ENCODE measurements around the gene IGF2BP1.

The IGF2BP1 gene

DNA sequence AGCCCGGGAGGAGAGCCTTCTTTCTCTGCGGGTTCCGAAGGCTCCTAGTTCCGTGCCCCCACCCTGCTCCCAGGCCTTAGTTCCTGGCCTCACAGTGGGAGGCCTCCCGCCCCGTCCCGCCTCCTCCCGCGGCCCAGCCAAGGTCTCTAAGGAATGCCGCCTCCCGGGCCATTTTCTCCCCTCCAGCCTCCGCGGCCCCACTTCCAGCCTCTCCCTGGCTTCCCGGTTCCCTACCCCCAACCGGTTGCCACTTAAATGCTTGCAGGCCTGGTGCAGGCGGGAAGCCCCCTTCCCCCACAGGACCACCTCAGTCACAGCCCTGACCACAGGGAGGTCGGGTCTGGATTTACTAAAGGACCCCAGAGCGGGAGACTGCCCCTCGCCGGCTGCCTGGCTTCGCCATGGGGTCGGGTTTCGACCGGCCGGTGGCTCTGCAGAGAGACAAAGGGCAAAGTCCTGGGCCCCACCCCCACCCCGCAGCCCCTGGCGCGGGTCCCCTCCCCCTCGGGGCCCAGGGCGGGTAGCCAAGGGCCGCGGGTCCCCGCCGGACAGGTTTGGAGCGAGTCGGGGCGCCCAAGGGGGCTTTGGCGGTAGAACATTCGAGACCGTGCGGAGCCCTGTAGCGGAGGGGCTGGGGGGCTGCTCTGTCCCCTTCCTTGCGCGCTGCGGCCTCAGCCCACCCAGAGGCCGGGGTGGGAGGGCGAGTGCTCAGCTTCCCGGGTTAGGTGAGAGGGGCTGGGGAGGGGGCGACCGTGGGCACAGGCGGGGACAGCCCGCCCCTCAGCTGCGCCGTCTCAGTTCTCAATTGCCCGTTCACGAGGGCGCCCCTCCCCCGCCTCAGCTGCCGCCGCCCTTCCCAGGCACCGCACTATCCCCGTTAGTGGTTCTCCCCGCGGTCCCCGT lies 16.4 kb downstream of the IGF2BP1 start:
- peak overlapping the region; percentile 91 for H3K9ac ChIP-seq (ENCODE audit: low read depth, low read length)
- peaks cover 34% of the 10 kb centered on the region for H3K4me1 ChIP-seq (ENCODE audit: control insufficient read depth, insufficient read depth, low read length)
- no peaks in the 10 kb centered on the region for H3K27me3 ChIP-seq (ENCODE audit: control insufficient read depth, insufficient read depth, low read length)
- H3K4me3 ChIP-seq (ENCODE audit: low read depth, low read length) = peak overlapping the region; percentile 61
- peaks cover 16% of the 10 kb centered on the region for H3K36me3 ChIP-seq (ENCODE audit: control insufficient read depth, insufficient read depth, low read length)
- no peaks in the 10 kb centered on the region for H3K9me3 ChIP-seq (ENCODE audit: control insufficient read depth, insufficient read depth, low read length)

DNA sequence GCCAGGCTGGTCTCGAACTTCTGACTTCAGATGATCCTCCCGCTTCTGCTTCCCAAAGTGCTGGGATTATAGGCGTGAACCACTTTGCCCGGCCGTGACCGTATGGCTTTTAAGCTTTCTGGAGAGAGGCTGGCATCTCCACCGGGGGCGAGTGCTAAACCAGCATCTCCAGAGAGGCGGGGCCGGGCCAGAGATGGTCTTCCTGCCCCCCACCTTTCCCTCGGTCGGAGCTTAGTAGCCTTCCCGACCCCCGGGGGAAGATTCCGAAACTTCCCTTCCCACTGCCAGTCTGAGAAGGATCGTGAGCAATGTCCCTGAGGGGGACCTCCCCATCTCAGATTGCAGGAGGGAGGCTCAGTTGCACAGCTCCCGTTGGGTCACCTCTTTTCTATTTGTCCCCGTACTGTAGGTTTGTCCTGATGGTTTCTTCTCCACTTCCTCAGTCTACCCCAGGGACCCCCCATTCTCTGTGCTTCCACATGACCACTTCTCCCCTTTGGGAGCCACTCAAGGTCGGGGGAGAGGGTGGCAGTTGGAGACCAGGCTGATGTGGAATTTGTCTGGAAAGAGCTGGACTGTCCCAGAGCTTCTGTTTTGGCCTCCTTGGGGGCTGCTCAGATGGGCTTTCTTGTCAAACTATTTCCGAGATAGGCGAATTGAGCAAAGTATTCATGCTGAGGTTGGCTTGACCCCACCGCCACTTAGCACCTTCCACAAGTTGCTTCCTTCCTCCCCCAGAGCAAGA lies 18.2 kb downstream of the IGF2BP1 start:
- no peak overlapping the region for H3K9ac ChIP-seq (ENCODE audit: low read depth, low read length)
- H3K4me1 ChIP-seq (ENCODE audit: control insufficient read depth, insufficient read depth, low read length) = peaks cover 41% of the 10 kb centered on the region
- no peaks in the 10 kb centered on the region for H3K9me3 ChIP-seq (ENCODE audit: control insufficient read depth, insufficient read depth, low read length)
- H3K27me3 ChIP-seq (ENCODE audit: control insufficient read depth, insufficient read depth, low read length) = no peaks in the 10 kb centered on the region
- H3K36me3 ChIP-seq (ENCODE audit: control insufficient read depth, insufficient read depth, low read length) = peaks cover 16% of the 10 kb centered on the region
- no peak overlapping the region for H3K4me3 ChIP-seq (ENCODE audit: low read depth, low read length)

DNA sequence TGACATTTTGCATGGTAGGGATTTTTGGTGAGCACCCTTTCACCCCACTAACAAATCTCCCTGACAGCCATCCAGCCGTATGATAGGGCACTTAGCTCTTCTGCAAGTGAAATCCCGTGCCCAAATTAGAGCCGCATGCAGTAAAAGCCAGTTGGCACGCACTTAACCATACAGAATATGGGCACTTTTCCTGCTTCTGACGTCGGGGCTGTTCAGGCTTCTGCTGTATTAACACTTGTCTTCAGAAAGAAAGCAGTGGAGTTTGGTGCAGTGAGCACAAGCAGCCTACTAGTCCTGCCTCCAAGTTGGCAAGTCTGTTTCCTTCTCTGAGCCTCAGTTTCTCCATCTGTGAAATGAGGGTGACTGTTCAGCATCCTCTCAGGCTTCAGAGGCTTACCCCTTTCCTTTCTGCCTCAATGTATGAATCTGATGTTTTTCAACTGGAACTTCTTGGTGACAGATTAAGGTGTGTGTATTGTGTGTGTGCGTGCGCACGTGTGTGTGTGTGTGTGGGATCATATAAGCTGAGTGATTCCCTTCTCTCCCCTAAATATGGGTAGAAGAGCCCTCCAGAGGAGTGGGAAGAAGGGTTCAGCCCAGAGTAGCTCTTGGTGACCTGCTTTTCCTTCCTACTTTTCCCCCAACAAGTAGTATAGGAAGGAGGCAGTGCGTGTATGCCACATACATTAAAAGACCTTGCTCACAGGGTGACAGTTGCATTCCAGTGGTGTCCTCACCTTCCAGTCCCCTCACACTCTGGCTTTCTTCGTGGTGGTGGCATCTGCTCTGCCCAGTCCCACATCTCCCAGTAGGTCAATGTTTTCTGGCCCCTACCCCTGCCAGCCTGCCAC lies 19.0 kb downstream of the IGF2BP1 start:
- peaks cover 46% of the 10 kb centered on the region for H3K4me1 ChIP-seq (ENCODE audit: control insufficient read depth, insufficient read depth, low read length)
- H3K9me3 ChIP-seq (ENCODE audit: control insufficient read depth, insufficient read depth, low read length) = no peaks in the 10 kb centered on the region
- no peak overlapping the region for H3K9ac ChIP-seq (ENCODE audit: low read depth, low read length)
- no peak overlapping the region for H3K4me3 ChIP-seq (ENCODE audit: low read depth, low read length)
- no peaks in the 10 kb centered on the region for H3K27me3 ChIP-seq (ENCODE audit: control insufficient read depth, insufficient read depth, low read length)
- peaks cover 16% of the 10 kb centered on the region for H3K36me3 ChIP-seq (ENCODE audit: control insufficient read depth, insufficient read depth, low read length)

- Histone ChIP-seq H3K4me3 (ENCODE audit: low read depth, low read length) (no peak overlapping the region), H3K4me1 (ENCODE audit: control insufficient read depth, insufficient read depth, low read length) (peaks cover 49% of the 10 kb centered on the region), H3K9ac (ENCODE audit: low read depth, low read length) (no peak overlapping the region)
These were observed 19.7 kb downstream of the IGF2BP1 start for GRCh38 chr17:49016775-49017463.

DNA sequence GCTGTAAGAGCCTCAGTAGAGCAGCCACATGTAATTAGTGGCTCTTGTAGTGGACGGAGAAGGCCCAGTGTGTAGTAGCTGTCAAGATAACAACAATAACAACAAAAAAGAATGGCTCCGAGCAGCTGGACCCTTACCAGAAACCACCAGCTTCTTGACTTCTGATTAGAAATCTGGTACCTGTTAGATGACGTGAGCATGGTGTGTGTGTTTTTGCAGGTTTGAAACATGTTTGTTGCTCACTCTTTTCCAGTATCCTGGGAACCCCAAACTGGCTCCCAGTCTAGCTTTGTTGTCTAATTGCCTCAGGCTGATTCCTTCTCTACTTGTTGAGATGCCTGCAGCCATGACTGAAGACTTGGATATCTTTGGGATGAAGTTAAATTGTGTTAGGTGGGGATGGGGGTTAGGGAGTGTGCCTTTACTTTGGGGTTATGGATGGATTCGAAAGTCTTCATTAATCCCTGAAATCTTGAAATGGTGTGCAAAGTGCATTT lies 21.0 kb downstream of the IGF2BP1 start:
- Histone ChIP-seq H3K4me3 (ENCODE audit: low read depth, low read length) (no peak overlapping the region), H3K9ac (ENCODE audit: low read depth, low read length) (no peak overlapping the region), H3K9me3 (ENCODE audit: control insufficient read depth, insufficient read depth, low read length) (no peaks in the 10 kb centered on the region), H3K27me3 (ENCODE audit: control insufficient read depth, insufficient read depth, low read length) (no peaks in the 10 kb centered on the region), H3K4me1 (ENCODE audit: control insufficient read depth, insufficient read depth, low read length) (peaks cover 48% of the 10 kb centered on the region), H3K36me3 (ENCODE audit: control insufficient read depth, insufficient read depth, low read length) (peaks cover 14% of the 10 kb centered on the region)

More at GRCh38 chr17:49016775-49017463, 19.7 kb downstream of the IGF2BP1 start:
- Histone ChIP-seq H3K27me3 (ENCODE audit: control insufficient read depth, insufficient read depth, low read length) (no peaks in the 10 kb centered on the region), H3K9me3 (ENCODE audit: control insufficient read depth, insufficient read depth, low read length) (no peaks in the 10 kb centered on the region), H3K36me3 (ENCODE audit: control insufficient read depth, insufficient read depth, low read length) (peaks cover 14% of the 10 kb centered on the region)

- no peaks in the 10 kb centered on the region for H3K27me3 ChIP-seq (ENCODE audit: control insufficient read depth, insufficient read depth, low read length)
- H3K9ac ChIP-seq (ENCODE audit: low read depth, low read length) = no peak overlapping the region
- no peaks in the 10 kb centered on the region for H3K9me3 ChIP-seq (ENCODE audit: control insufficient read depth, insufficient read depth, low read length)
- peaks cover 54% of the 10 kb centered on the region for H3K4me1 ChIP-seq (ENCODE audit: control insufficient read depth, insufficient read depth, low read length)
- peaks cover 14% of the 10 kb centered on the region for H3K36me3 ChIP-seq (ENCODE audit: control insufficient read depth, insufficient read depth, low read length)
- no peak overlapping the region for H3K4me3 ChIP-seq (ENCODE audit: low read depth, low read length)
These were observed 21.6 kb downstream of the IGF2BP1 start for GRCh38 chr17:49018748-49019147.

GRCh38 chr17:49020609-49021008 lies 23.4 kb downstream of the IGF2BP1 start:
- Histone ChIP-seq H3K4me1 (ENCODE audit: control insufficient read depth, insufficient read depth, low read length) (peaks cover 52% of the 10 kb centered on the region), H3K27me3 (ENCODE audit: control insufficient read depth, insufficient read depth, low read length) (no peaks in the 10 kb centered on the region)

DNA sequence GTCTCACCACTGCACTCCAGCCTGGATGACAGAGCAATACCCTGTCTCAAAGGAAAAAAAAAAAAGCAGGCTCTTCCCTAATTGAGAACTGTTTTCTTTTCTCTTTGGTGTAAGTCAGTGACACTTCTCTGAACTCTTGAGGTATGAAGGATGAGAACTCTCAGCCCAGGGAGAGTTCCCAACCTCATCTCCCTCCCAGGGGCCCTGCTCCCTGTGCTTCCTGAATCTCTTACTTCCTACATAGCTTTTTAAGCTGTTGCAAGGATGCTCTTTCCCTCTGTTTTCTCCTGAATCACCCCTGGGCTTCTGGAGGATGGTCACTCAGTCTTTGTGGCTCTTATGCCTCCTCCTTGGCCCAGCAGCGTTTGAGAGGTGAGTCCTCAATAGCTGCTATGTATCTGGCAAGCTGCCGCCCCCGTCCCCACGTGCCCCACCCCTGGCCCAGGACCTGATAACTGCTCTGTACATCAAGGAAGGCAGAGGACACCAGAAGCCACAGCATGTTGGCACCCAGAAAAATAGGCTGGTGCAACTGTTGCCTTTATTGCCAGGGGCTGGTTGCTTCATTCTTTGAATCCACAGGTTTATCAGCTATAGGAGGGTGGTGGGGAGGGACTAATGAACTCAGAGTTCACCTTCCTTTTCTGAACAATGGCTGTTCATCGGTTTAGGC lies 24.0 kb downstream of the IGF2BP1 start:
- H3K27me3 ChIP-seq (ENCODE audit: control insufficient read depth, insufficient read depth, low read length) = no peaks in the 10 kb centered on the region
- no peaks in the 10 kb centered on the region for H3K9me3 ChIP-seq (ENCODE audit: control insufficient read depth, insufficient read depth, low read length)
- H3K4me1 ChIP-seq (ENCODE audit: control insufficient read depth, insufficient read depth, low read length) = peaks cover 47% of the 10 kb centered on the region
- H3K36me3 ChIP-seq (ENCODE audit: control insufficient read depth, insufficient read depth, low read length) = peaks cover 7% of the 10 kb centered on the region
- no peak overlapping the region for H3K4me3 ChIP-seq (ENCODE audit: low read depth, low read length)
- H3K9ac ChIP-seq (ENCODE audit: low read depth, low read length) = no peak overlapping the region

More at GRCh38 chr17:49020609-49021008, 23.4 kb downstream of the IGF2BP1 start:
- Histone ChIP-seq H3K36me3 (ENCODE audit: control insufficient read depth, insufficient read depth, low read length) (peaks cover 7% of the 10 kb centered on the region), H3K9ac (ENCODE audit: low read depth, low read length) (no peak overlapping the region), H3K4me3 (ENCODE audit: low read depth, low read length) (no peak overlapping the region), H3K9me3 (ENCODE audit: control insufficient read depth, insufficient read depth, low read length) (no peaks in the 10 kb centered on the region)

- Histone ChIP-seq H3K4me3 (ENCODE audit: low read depth, low read length) (no peak overlapping the region), H3K27me3 (ENCODE audit: control insufficient read depth, insufficient read depth, low read length) (no peaks in the 10 kb centered on the region), H3K4me1 (ENCODE audit: control insufficient read depth, insufficient read depth, low read length) (peaks cover 44% of the 10 kb centered on the region), H3K9ac (ENCODE audit: low read depth, low read length) (peak overlapping the region; percentile 51), H3K9me3 (ENCODE audit: control insufficient read depth, insufficient read depth, low read length) (no peaks in the 10 kb centered on the region), H3K36me3 (ENCODE audit: control insufficient read depth, insufficient read depth, low read length) (peaks cover 12% of the 10 kb centered on the region)
These were observed 24.6 kb downstream of the IGF2BP1 start for GRCh38 chr17:49021768-49022103.

- H3K27me3 ChIP-seq (ENCODE audit: control insufficient read depth, insufficient read depth, low read length) = no peaks in the 10 kb centered on the region
- peak overlapping the region; percentile 28 for H3K4me3 ChIP-seq (ENCODE audit: low read depth, low read length)
- H3K9me3 ChIP-seq (ENCODE audit: control insufficient read depth, insufficient read depth, low read length) = no peaks in the 10 kb centered on the region
- H3K4me1 ChIP-seq (ENCODE audit: control insufficient read depth, insufficient read depth, low read length) = peaks cover 42% of the 10 kb centered on the region
- H3K9ac ChIP-seq (ENCODE audit: low read depth, low read length) = no peak overlapping the region
- peaks cover 13% of the 10 kb centered on the region for H3K36me3 ChIP-seq (ENCODE audit: control insufficient read depth, insufficient read depth, low read length)
These were observed 25.3 kb downstream of the IGF2BP1 start for GRCh38 chr17:49022391-49022941.
